HepG2 (cell line): ENCODE measurements around the gene BAG3. TPM values are rescaled to one million over a fixed set of nuclear protein-coding genes. Genes with fewer than 3 reads are reported as not detected.

ENCODE experiments used
- AKNA ChIP-seq: sonication (generic); formaldehyde crosslinking; IDR thresholded peaks from 2 replicates; pipeline ENCODE4 v1.4.0; 2020; ENCODE audit warnings: missing genetic modification reagents, borderline replicate concordance
- CCAR2 ChIP-seq: fragments of 200-400 bp; formaldehyde crosslinking; optimal IDR thresholded peaks from 2 replicates; pipeline ENCODE3; 2018; ENCODE audit warnings: low read depth, mild to moderate bottlenecking, low read length, moderate library complexity
- KLF6 ChIP-seq: IDR thresholded peaks from 2 replicates; pipeline ENCODE4 v1.8.0; 2016; ENCODE audit warnings: missing biosample characterization, missing genetic modification reagents
- MTA1 ChIP-seq: sonication (generic); formaldehyde crosslinking; IDR thresholded peaks from 2 replicates; pipeline ENCODE4 v1.4.0; 2020; ENCODE audit warnings: missing genetic modification reagents, mild to moderate bottlenecking, borderline replicate concordance
- PHF20 ChIP-seq: sonication (generic); formaldehyde crosslinking; IDR thresholded peaks from 2 replicates; pipeline ENCODE4 v1.5.0; 2020; ENCODE audit warnings: mild to moderate bottlenecking, missing genetic modification reagents
- ZNF280D ChIP-seq: sonication (generic); formaldehyde crosslinking; IDR thresholded peaks from 2 replicates; pipeline ENCODE4 v1.5.1; 2020; ENCODE audit warnings: mild to moderate bottlenecking, missing genetic modification reagents
- ZSCAN30 ChIP-seq: sonication (generic); formaldehyde crosslinking; IDR thresholded peaks from 2 replicates; pipeline ENCODE4 v1.5.0; 2020; ENCODE audit warnings: mild to moderate bottlenecking, missing genetic modification reagents
- polyA plus RNA-seq, 8 experiments: library from polyadenylated mRNA; depleted of rRNA in 3 of 8; stranded (reverse) in 7 of 8; unstranded in 1 of 8; fragments of >200 nt; fragmentation: Illumina TruSeq in 4 of 8; extraction: Trizol in 4 of 8; gene quantifications; 2 replicates each; pipeline versions ENCODE4 v1.2.1 to v1.2.3, GENCODE V29; 2011 to 2016; ENCODE audit warnings: low read depth in 4 of 8, missing spikeins in 1 of 8, mixed read lengths in 1 of 8; ENCODE audit not compliant: insufficient read depth in 1 of 8
- total RNA-seq, 5 experiments: library from RNA; depleted of rRNA; stranded (reverse); fragments of >200 nt; fragmentation: Illumina TruSeq; extraction: Trizol; gene quantifications; 2 replicates each; pipeline ENCODE4 v1.2.3, GENCODE V29; 2016; ENCODE audit warnings: low read depth in 1 of 5
- TF ChIP-seq, protein P1 (sequence below): sonication (generic); formaldehyde crosslinking; IDR thresholded peaks from one replicate; pipeline ENCODE4 v1.5.1; 2020; ENCODE audit warnings: mild to moderate bottlenecking, missing genetic modification reagents; ENCODE audit errors: not compliant biosample characterization
- TF ChIP-seq, protein P2 (sequence below): IDR thresholded peaks from 2 replicates; pipeline ENCODE4 v1.6.1; 2016; ENCODE audit warnings: mild to moderate bottlenecking, missing biosample characterization, missing genetic modification reagents

Gene BAG3
- total and polyA plus RNA-seq, 2 of the 13 experiments (the other 11 are each of a cell fraction or from before 2014, with no cell fraction given), result 2.9 to 6.7 TPM

GRCh38 chr10:119725517-119725827, 74.3 kb downstream of the BAG3 start (continued):
- TF ChIP-seq, protein P1, sequence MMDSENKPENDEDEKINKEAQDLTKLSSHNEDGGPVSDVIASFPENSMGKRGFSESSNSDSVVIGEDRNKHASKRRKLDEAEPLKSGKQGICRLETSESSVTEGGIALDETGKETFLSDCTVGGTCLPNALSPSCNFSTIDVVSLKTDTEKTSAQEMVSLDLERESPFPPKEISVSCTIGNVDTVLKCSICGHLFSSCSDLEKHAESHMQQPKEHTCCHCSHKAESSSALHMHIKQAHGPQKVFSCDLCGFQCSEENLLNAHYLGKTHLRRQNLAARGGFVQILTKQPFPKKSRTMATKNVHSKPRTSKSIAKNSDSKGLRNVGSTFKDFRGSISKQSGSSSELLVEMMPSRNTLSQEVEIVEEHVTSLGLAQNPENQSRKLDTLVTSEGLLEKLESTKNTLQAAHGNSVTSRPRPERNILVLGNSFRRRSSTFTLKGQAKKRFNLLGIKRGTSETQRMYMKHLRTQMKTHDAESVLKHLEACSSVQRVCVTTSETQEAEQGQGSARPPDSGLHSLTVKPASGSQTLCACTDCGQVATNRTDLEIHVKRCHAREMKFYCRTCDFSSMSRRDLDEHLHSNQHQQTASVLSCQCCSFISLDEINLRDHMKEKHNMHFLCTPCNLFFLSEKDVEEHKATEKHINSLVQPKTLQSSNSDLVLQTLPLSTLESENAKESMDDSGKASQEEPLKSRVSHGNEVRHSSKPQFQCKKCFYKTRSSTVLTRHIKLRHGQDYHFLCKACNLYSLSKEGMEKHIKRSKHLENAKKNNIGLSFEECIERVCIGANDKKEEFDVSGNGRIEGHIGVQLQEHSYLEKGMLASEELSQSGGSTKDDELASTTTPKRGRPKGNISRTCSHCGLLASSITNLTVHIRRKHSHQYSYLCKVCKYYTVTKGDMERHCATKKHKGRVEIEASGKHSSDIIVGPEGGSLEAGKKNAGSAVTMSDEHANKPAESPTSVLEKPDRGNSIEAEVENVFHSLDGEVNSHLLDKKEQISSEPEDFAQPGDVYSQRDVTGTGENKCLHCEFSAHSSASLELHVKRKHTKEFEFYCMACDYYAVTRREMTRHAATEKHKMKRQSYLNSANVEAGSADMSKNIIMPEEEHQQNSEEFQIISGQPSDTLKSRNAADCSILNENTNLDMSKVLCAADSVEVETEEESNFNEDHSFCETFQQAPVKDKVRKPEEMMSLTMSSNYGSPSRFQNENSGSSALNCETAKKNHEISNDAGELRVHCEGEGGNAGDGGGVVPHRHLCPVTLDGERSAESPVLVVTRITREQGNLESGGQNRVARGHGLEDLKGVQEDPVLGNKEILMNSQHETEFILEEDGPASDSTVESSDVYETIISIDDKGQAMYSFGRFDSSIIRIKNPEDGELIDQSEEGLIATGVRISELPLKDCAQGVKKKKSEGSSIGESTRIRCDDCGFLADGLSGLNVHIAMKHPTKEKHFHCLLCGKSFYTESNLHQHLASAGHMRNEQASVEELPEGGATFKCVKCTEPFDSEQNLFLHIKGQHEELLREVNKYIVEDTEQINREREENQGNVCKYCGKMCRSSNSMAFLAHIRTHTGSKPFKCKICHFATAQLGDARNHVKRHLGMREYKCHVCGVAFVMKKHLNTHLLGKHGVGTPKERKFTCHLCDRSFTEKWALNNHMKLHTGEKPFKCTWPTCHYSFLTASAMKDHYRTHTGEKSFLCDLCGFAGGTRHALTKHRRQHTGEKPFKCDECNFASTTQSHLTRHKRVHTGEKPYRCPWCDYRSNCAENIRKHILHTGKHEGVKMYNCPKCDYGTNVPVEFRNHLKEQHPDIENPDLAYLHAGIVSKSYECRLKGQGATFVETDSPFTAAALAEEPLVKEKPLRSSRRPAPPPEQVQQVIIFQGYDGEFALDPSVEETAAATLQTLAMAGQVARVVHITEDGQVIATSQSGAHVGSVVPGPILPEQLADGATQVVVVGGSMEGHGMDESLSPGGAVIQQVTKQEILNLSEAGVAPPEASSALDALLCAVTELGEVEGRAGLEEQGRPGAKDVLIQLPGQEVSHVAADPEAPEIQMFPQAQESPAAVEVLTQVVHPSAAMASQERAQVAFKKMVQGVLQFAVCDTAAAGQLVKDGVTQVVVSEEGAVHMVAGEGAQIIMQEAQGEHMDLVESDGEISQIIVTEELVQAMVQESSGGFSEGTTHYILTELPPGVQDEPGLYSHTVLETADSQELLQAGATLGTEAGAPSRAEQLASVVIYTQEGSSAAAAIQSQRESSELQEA, result peak; percentile 89
- TF ChIP-seq AKNA (CRISPR knock-in tag) (no peak), CCAR2 (no peak), KLF6 (peak; percentile 20; the same call in 1 of the 2 replicates), PHF20 (CRISPR knock-in tag) (peak; percentile 68), MTA1 (peak; percentile 26; the same call in 1 of the 2 replicates), ZNF280D (CRISPR knock-in tag) (no peak), ZSCAN30 (no peak)
- TF ChIP-seq, protein P2, sequence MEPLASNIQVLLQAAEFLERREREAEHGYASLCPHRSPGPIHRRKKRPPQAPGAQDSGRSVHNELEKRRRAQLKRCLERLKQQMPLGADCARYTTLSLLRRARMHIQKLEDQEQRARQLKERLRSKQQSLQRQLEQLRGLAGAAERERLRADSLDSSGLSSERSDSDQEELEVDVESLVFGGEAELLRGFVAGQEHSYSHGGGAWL (CRISPR knock-in tag), result peak; percentile 66; the same call in 1 of the 2 replicates
